ENCODE measurements around the gene ARL4D.

The ARL4D gene

GRCh38 chr17:43399839-43400328 lies 1.1 kb downstream of the ARL4D start:
- no peak for TF ChIP-seq CTCF (IDR thresholded peaks at IDR 0.05; ENCODE audit: control extremely low read depth, extremely low read depth, low read depth, missing control alignments)
- ChIA-PET POLR2A (interaction anchor here (1.3 to 1.6 kb wide), 2 partner anchors 39 kb away, joined by 4 to 8 read pairs; no protein-coding TSS in a partner anchor), CTCF (interaction anchor here (11.8 kb wide), 1 partner anchor 83 kb away, joined by 266 read pairs; the partner anchor contains the start of gene DHX8)
- DNase-seq (ENCODE audit: extremely low spot score) = no peak

DNA sequence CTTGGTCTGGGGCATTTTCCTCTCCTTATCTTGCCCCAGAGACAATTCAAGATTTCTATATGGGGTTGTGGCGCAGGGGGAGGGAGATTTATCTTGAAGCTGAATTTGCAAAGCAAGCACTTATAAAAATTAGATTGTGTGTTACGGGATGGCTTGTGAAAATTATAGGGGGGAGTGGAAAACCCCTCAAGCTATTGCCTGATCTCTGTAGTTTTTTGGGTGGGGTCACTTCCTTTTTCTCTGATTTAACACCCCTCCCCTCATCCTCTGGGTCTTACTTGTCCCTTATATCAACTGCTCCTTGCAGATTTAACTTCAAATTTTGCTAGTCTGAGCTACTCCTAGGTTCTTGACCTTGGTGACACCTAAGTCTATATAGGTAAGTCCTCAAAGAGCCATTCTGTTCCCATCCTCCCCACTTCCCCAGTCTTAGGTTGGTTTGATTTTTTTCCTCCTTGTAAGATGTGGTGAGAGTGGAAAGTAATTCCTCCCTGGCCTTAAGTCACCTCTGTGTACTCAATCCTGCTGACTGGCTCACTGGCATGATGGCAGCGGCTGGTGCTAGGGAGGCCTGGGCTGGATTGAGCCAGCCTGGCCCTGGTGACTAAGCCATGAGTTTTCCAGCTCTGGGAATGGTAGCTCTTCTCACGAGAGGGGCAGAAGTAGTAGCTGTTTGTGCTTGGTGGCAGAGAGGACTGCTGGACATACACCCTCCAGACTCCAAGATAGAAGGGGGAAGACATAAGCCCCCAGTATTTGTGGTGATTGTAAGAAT lies 2.3 kb downstream of the ARL4D start:
- DNase-seq (ENCODE audit: extremely low spot score) = no peak
- ChIA-PET POLR2A (interaction anchor here (1.3 kb wide), 1 partner anchor 40 kb away, joined by 4 read pairs; no protein-coding TSS in a partner anchor), CTCF (interaction anchor here (1.1 to 11.8 kb wide), 3 partner anchors 8 to 82 kb away, joined by 5 to 266 read pairs (median 25); partner anchors contain the start of gene DHX8)
- TF ChIP-seq CTCF (IDR thresholded peaks at IDR 0.05; ENCODE audit: control extremely low read depth, extremely low read depth, low read depth, missing control alignments) = no peak

- CTCF ChIA-PET = interaction anchor here (3.4 to 11.8 kb wide), 2 partner anchors 9 to 81 kb away, joined by 25 to 266 read pairs; partner anchors contain the start of gene DHX8
- no peak for DNase-seq (ENCODE audit: extremely low spot score)
- no peak for TF ChIP-seq CTCF (IDR thresholded peaks at IDR 0.05; ENCODE audit: control extremely low read depth, extremely low read depth, low read depth, missing control alignments)
- POLR2A ChIA-PET = no interaction called here
Observed at GRCh38 chr17:43402078-43402477, 3.3 kb downstream of the ARL4D start.

GRCh38 chr17:43402567-43402966 lies 3.8 kb downstream of the ARL4D start:
- no peak for DNase-seq (ENCODE audit: extremely low spot score)
- ChIA-PET POLR2A (interaction anchor here (0.6 kb wide), 1 partner anchor 73 kb away, joined by 3 read pairs; no protein-coding TSS in a partner anchor), CTCF (interaction anchor here (3.4 to 11.8 kb wide), 2 partner anchors 10 to 80 kb away, joined by 25 to 266 read pairs; partner anchors contain the start of gene DHX8)
- no peak for TF ChIP-seq CTCF (IDR thresholded peaks at IDR 0.05; ENCODE audit: control extremely low read depth, extremely low read depth, low read depth, missing control alignments)

- ChIA-PET POLR2A (no interaction called here), CTCF (interaction anchor here (1.0 to 3.4 kb wide), 5 partner anchors 8 to 80 kb away, joined by 3 to 25 read pairs (median 3); partner anchors contain the start of gene DHX8)
- DNase-seq (ENCODE audit: extremely low spot score) = no peak
- no peak for TF ChIP-seq CTCF (IDR thresholded peaks at IDR 0.05; ENCODE audit: control extremely low read depth, extremely low read depth, low read depth, missing control alignments)
Observed at GRCh38 chr17:43403846-43404245, 5.1 kb downstream of the ARL4D start.

DNA sequence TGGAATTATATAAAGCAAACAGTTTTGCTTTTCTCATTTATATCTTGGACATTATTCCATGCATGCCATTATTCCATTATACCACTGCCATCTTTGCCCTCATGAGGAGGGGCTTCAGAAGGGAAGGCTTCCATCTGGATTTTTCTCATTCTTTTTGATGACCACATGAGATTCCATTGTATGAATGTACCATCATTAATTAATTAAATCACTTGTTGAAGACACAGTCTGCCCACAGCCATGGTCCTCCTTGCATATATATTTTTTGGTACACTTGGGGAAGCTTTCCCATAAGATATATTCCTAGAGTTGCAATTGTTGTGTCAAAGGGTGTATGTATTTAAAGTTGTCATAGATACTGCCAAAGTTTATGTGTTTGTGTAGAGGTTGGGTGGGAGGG lies 7.1 kb downstream of the ARL4D start:
- TF ChIP-seq CTCF (IDR thresholded peaks at IDR 0.05; ENCODE audit: control extremely low read depth, extremely low read depth, low read depth, missing control alignments) = no peak
- ChIA-PET POLR2A (interaction anchor here (2.5 kb wide), 1 partner anchor 38 kb away, joined by 7 read pairs; no protein-coding TSS in a partner anchor), CTCF (interaction anchor here (0.9 to 1.9 kb wide), 4 partner anchors 12 to 78 kb away, joined by 3 to 10 read pairs (median 6); partner anchors contain the start of gene DHX8)
- DNase-seq (ENCODE audit: extremely low spot score) = no peak

Data from GM10248 (cell line).